Astrocyte of the hippocampus (primary cell): ENCODE results near the gene TNFAIP8.

Experiments used
- DNase-seq: peaks from one replicate; pipeline ENCODE4 v3.0.0; 2011; ENCODE audit warnings: low read depth, low spot score

The TNFAIP8 gene

GRCh38 chr5:119328753-119329602 lies 26.8 kb upstream of the TNFAIP8 start:
- peak; percentile 73 for DNase-seq

GRCh38 chr5:119329666-119330065 lies 26.2 kb upstream of the TNFAIP8 start:
- DNase-seq, result no peak

GRCh38 chr5:119330367-119331183 lies 25.2 kb upstream of the TNFAIP8 start:
- DNase-seq, result no peak

- no peak for DNase-seq
Observed at GRCh38 chr5:119331566-119332095, 24.2 kb upstream of the TNFAIP8 start.

GRCh38 chr5:119332208-119332607 lies 23.6 kb upstream of the TNFAIP8 start:
- DNase-seq, result no peak

GRCh38 chr5:119332978-119333401 lies 22.8 kb upstream of the TNFAIP8 start:
- DNase-seq, result no peak

- no peak for DNase-seq
Observed at GRCh38 chr5:119333421-119333851, 22.4 kb upstream of the TNFAIP8 start.

GRCh38 chr5:119335261-119335677 lies 20.6 kb upstream of the TNFAIP8 start:
- DNase-seq, result no peak

GRCh38 chr5:119336262-119336661 lies 19.6 kb upstream of the TNFAIP8 start:
- DNase-seq, result no peak

GRCh38 chr5:119336845-119337580 lies 18.8 kb upstream of the TNFAIP8 start:
- no peak for DNase-seq

- no peak for DNase-seq
Observed at GRCh38 chr5:119338326-119338946, 17.4 kb upstream of the TNFAIP8 start.

- no peak for DNase-seq
Observed at GRCh38 chr5:119339344-119339743, 16.5 kb upstream of the TNFAIP8 start.

- DNase-seq, result no peak
Observed at GRCh38 chr5:119339965-119340364, 15.9 kb upstream of the TNFAIP8 start.

- DNase-seq, result no peak
Observed at GRCh38 chr5:119340597-119341218, 15.1 kb upstream of the TNFAIP8 start.

GRCh38 chr5:119341452-119342349 lies 14.1 kb upstream of the TNFAIP8 start:
- no peak for DNase-seq

GRCh38 chr5:119342406-119342805 lies 13.4 kb upstream of the TNFAIP8 start:
- no peak for DNase-seq

- no peak for DNase-seq
Observed at GRCh38 chr5:119343052-119343451, 12.8 kb upstream of the TNFAIP8 start.

- no peak for DNase-seq
Observed at GRCh38 chr5:119343766-119344165, 12.1 kb upstream of the TNFAIP8 start.

GRCh38 chr5:119344231-119344630 lies 11.6 kb upstream of the TNFAIP8 start:
- no peak for DNase-seq

- no peak for DNase-seq
Observed at GRCh38 chr5:119345861-119346260, 10.0 kb upstream of the TNFAIP8 start.
